Omental fat pad (tissue), 4 donors: ENCODE data around the gene RTKN2. TPM values are rescaled to one million over a fixed set of nuclear protein-coding genes. Genes with fewer than 3 reads are reported as not detected.

Experiments used
- ATAC-seq: fragments of 150-250 bp; one replicate; pipeline ENCODE4 v1.9.1; 2016; ENCODE audit warnings: mild to moderate bottlenecking, moderate library complexity; ENCODE audit not compliant: low FRiP score
- DNase-seq: peaks from one replicate; pipeline ENCODE4 v3.0.0-alpha.2; 2019; ENCODE audit warnings: low spot score
- CTCF ChIP-seq, 3 donors: fragments of 450-650 bp; IDR thresholded peaks; one replicate each; pipeline ENCODE4 v1.5.1; 2016 to 2017; ENCODE audit warnings: antibody characterized with exemption in 3 of 3, mild to moderate bottlenecking in 3 of 3, moderate library complexity in 2 of 3
- total RNA-seq, 4 donors: library from RNA; depleted of rRNA; stranded (reverse); fragments of >200 nt; gene quantifications; one replicate each; pipeline ENCODE4 v1.1.0, GENCODE V29; 2016

The RTKN2 gene
- total RNA-seq, 4 donors from 2014 or later, result 0.09 to 0.48 (median 0.38) TPM; not detected in 1

GRCh38 chr10:62186999-62187675 is 81.5 kb downstream of the RTKN2 start:
- ATAC-seq, result no peak
- TF ChIP-seq CTCF (IDR thresholded peaks at IDR 0.05), result no peak

DNA sequence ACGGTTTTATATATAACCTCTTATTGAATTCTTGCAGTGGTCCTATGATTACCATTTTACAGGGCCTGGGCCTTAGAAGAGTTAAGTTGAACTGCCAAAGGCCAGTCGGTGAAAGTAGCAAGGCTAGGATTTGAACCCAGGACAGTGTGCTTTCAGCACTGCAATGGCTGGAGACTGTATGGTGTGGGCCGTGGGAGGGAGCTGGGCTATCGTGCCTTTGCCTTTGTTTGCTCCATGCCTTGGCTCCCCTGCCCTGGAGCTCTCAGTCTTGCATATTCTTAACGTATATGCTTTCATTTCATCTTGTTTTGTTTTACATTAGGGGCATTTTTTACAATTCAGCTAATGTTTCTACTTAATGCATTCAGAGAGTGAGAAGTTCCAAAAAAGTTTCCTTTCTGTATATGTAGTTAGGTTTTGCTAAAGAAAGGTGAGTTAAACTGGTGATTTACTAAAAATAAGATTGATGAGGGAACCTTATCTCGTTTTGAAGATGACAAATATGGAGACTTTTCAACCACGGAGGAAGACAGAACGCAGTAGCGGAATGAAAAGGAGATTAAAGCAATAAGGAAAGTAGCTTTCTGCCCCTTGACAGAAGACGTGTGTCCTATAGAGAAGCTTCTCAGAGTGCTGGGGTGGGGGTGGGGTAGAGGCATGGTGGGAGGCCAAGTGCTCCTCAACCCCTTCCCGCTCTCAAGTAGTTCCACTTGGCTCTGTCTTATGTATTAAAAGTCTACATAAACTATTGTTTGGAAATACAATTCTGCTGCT is 82.5 kb downstream of the RTKN2 start:
- DNase-seq, result no peak
- no peak for TF ChIP-seq CTCF (IDR thresholded peaks at IDR 0.05)
- no peak for ATAC-seq

More at GRCh38 chr10:62186999-62187675, 81.5 kb downstream of the RTKN2 start:
- no peak for DNase-seq

- ATAC-seq (no peak), DNase-seq (no peak)
- no peak for TF ChIP-seq CTCF (IDR thresholded peaks at IDR 0.05)
Measured at GRCh38 chr10:62183857-62184795, 84.5 kb downstream of the RTKN2 start.

DNA sequence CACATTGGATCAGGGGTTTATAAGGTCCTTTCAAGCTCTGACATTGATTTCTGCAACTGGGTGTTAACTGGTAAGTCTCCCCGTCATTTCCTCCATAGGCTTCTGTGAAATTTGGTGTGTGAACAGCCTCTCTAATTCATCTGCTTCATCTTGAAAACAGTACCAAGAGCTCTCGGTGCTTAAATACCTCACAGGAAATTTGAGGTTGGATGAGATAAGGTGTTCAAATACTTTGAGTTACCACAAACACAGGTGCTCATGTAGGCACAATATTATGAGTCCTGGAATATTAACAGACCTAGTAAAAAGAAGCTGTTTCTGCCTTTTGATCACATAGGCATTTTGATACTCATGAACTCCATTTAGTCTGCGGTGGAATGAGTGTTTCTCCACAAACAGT is 85.2 kb downstream of the RTKN2 start:
- TF ChIP-seq CTCF (IDR thresholded peaks at IDR 0.05), result no peak
- ATAC-seq (no peak), DNase-seq (no peak)

- ATAC-seq, result no peak
- TF ChIP-seq CTCF (IDR thresholded peaks at IDR 0.05), result no peak
Measured at GRCh38 chr10:62182595-62182994, 86.0 kb downstream of the RTKN2 start.

GRCh38 chr10:62182171-62182570 is 86.5 kb downstream of the RTKN2 start:
- no peak for DNase-seq
- ATAC-seq, result no peak
- TF ChIP-seq CTCF (IDR thresholded peaks at IDR 0.05), result no peak

More at GRCh38 chr10:62182595-62182994, 86.0 kb downstream of the RTKN2 start:
- DNase-seq, result no peak
